HepG2 (cell line): ENCODE results near the gene HDAC10. TPM values are rescaled to one million over a fixed set of nuclear protein-coding genes. Genes with fewer than 3 reads are reported as not detected.

Experiments used
- AHR ChIP-seq: IDR thresholded peaks from 2 replicates; pipeline ENCODE4 v1.6.1; 2018; ENCODE audit warnings: missing genetic modification reagents, missing compliant biosample characterization
- ATM ChIP-seq: fragments of 450-650 bp; IDR thresholded peaks from 2 replicates; pipeline ENCODE4 v1.7.1; 2017; ENCODE audit warnings: mild to moderate bottlenecking, borderline replicate concordance
- ELF3 ChIP-seq: IDR thresholded peaks from 2 replicates; pipeline ENCODE4 v1.6.1; 2016; ENCODE audit warnings: missing genetic modification reagents, missing compliant biosample characterization
- HDAC2 ChIP-seq: sonication (generic); formaldehyde crosslinking; IDR thresholded peaks from 2 replicates; pipeline ENCODE4 v1.4.0; 2020; ENCODE audit warnings: missing genetic modification reagents
- HNRNPLL ChIP-seq: fragments of 200-400 bp; formaldehyde crosslinking; IDR thresholded peaks from 2 replicates; pipeline ENCODE4 v1.6.1; 2017; ENCODE audit warnings: mild to moderate bottlenecking, low read depth, low read length; ENCODE audit not compliant: poor library complexity, severe bottlenecking
- ISX ChIP-seq: sonication (generic); formaldehyde crosslinking; conservative IDR thresholded peaks from 2 replicates; pipeline ENCODE4 v1.5.0; 2020; ENCODE audit warnings: missing genetic modification reagents
- MYPOP ChIP-seq: sonication (generic); formaldehyde crosslinking; IDR thresholded peaks from 2 replicates; pipeline ENCODE4 v1.8.1; 2023; ENCODE audit warnings: mild to moderate bottlenecking, moderate library complexity, missing genetic modification reagents
- MZF1 ChIP-seq: sonication (generic); formaldehyde crosslinking; IDR thresholded peaks from 2 replicates; pipeline ENCODE4 v1.8.1; 2023; ENCODE audit warnings: mild to moderate bottlenecking, missing genetic modification reagents, borderline replicate concordance
- SALL2 ChIP-seq: sonication (generic); formaldehyde crosslinking; IDR thresholded peaks from 2 replicates; pipeline ENCODE4 v1.8.1; 2023; ENCODE audit warnings: mild to moderate bottlenecking, missing genetic modification reagents, inconsistent platforms
- SNAPC2 ChIP-seq: sonication (generic); formaldehyde crosslinking; IDR thresholded peaks from 2 replicates; pipeline ENCODE4 v1.8.1; 2022; ENCODE audit warnings: mild to moderate bottlenecking, missing genetic modification reagents
- SP2 ChIP-seq: sonication (generic); formaldehyde crosslinking; IDR thresholded peaks from 2 replicates; pipeline ENCODE4 v1.5.1; 2020; ENCODE audit warnings: mild to moderate bottlenecking, missing genetic modification reagents
- SP5 ChIP-seq: IDR thresholded peaks from 2 replicates; pipeline ENCODE4 v1.6.1; 2016; ENCODE audit warnings: low read depth, borderline replicate concordance
- SRY ChIP-seq: sonication (generic); formaldehyde crosslinking; IDR thresholded peaks from 2 replicates; pipeline ENCODE4 v1.8.0; 2022; ENCODE audit warnings: mild to moderate bottlenecking, missing genetic modification reagents
- ZBTB14 ChIP-seq: sonication (generic); formaldehyde crosslinking; IDR thresholded peaks from 2 replicates; pipeline ENCODE4 v1.4.0; 2020; ENCODE audit warnings: missing genetic modification reagents
- ZNF124 ChIP-seq: sonication (generic); formaldehyde crosslinking; IDR thresholded peaks from 2 replicates; pipeline ENCODE4 v1.4.0; 2020; ENCODE audit warnings: missing genetic modification reagents
- ZNF451 ChIP-seq: sonication (generic); formaldehyde crosslinking; IDR thresholded peaks from 2 replicates; pipeline ENCODE4 v1.5.0; 2020; ENCODE audit warnings: mild to moderate bottlenecking, missing genetic modification reagents
- ZNF777 ChIP-seq: sonication (generic); formaldehyde crosslinking; IDR thresholded peaks from 2 replicates; pipeline ENCODE4 v1.4.0; 2020; ENCODE audit warnings: missing genetic modification reagents
- ZNF784 ChIP-seq: sonication (generic); formaldehyde crosslinking; IDR thresholded peaks from 2 replicates; pipeline ENCODE4 v1.5.1; 2020; ENCODE audit warnings: missing genetic modification reagents, mild to moderate bottlenecking, borderline replicate concordance
- ZSCAN25 ChIP-seq: sonication (generic); formaldehyde crosslinking; IDR thresholded peaks from 2 replicates; pipeline ENCODE4 v1.8.0; 2022; ENCODE audit warnings: mild to moderate bottlenecking, missing genetic modification reagents
- polyA plus RNA-seq, 8 experiments: library from polyadenylated mRNA; depleted of rRNA in 3 of 8; stranded (reverse) in 7 of 8; unstranded in 1 of 8; fragments of >200 nt; fragmentation: Illumina TruSeq in 4 of 8; extraction: Trizol in 4 of 8; gene quantifications; 2 replicates each; pipeline versions ENCODE4 v1.2.1 to v1.2.3, GENCODE V29; 2011 to 2016; ENCODE audit warnings: low read depth in 4 of 8, missing spikeins in 1 of 8, mixed read lengths in 1 of 8; ENCODE audit not compliant: insufficient read depth in 1 of 8
- total RNA-seq, 5 experiments: library from RNA; depleted of rRNA; stranded (reverse); fragments of >200 nt; fragmentation: Illumina TruSeq; extraction: Trizol; gene quantifications; 2 replicates each; pipeline ENCODE4 v1.2.3, GENCODE V29; 2016; ENCODE audit warnings: low read depth in 1 of 5

The HDAC10 gene
- total and polyA plus RNA-seq, 2 of the 13 experiments (the other 11 are each of a cell fraction or from before 2014, with no cell fraction given), result 13.9 to 14.9 TPM

- TF ChIP-seq SALL2 (CRISPR knock-in tag) (no peak; the same call in 1 of the 2 replicates), ZSCAN25 (CRISPR knock-in tag) (0 out of 2 replicates have a peak, but pooled peaks have one; percentile 22), ZNF451 (CRISPR knock-in tag) (peak; percentile 25; the same call in 1 of the 2 replicates), SP2 (CRISPR knock-in tag) (peak; percentile 52), ZNF784 (no peak), HDAC2 (peak; percentile 6; the same call in 1 of the 2 replicates), ZNF777 (peak; percentile 63; the same call in 1 of the 2 replicates), ATM (no peak), ZNF124 (CRISPR knock-in tag) (no peak; the same call in 1 of the 2 replicates), MZF1 (no peak), ZBTB14 (no peak), AHR (CRISPR knock-in tag) (0 out of 2 replicates have a peak, but pooled peaks have one; percentile 41), SRY (CRISPR knock-in tag) (0 out of 2 replicates have a peak, but pooled peaks have one; percentile 57), MYPOP (CRISPR knock-in tag) (peak; percentile 72), SNAPC2 (CRISPR knock-in tag) (no peak), ELF3 (CRISPR knock-in tag) (peak; percentile 40; the same call in 1 of the 2 replicates), ISX (CRISPR knock-in tag) (no peak), HNRNPLL (peak; percentile 56), SP5 (CRISPR knock-in tag) (peak; percentile 46; the same call in 1 of the 2 replicates)
- TF ChIP-seq, all 625 proteins: peak for 158
These were observed at the start of gene HDAC10 (continued) for GRCh38 chr22:50250555-50251476.
